ENCODE results near the gene OR6N1. TPM values are rescaled to one million over a fixed set of nuclear protein-coding genes. Genes with fewer than 3 reads are reported as not detected.

Gene OR6N1
- total RNA-seq, 1 experiment from 2014 or later, result not detected

- no TSS peak for BruUV-seq (replicated peaks)
- H3K36me3 ChIP-seq (ENCODE audit: insufficient read depth, low read length, poor library complexity, severe bottlenecking), result no peaks in the 10 kb centered on the region
- H3K9me3 ChIP-seq (ENCODE audit: low read depth, low read length, poor library complexity, severe bottlenecking), result no peaks in the 10 kb centered on the region
- no peak overlapping the region for H3K27ac ChIP-seq (ENCODE audit: low read depth, low read length, poor library complexity, severe bottlenecking)
- TF ChIP-seq CTCF (conservative IDR thresholded peaks at IDR 0.05; ENCODE audit: low read depth, low read length) (no peak), EZH2 (IDR thresholded peaks at IDR 0.05; ENCODE audit: borderline replicate concordance, low read depth, low read length, poor library complexity, severe bottlenecking) (no peak)
- intact Hi-C loops (cut with micrococcal nuclease; ENCODE audit: unreplicated experiment), result no loop called here
- no peak overlapping the region for H3K4me3 ChIP-seq (ENCODE audit: low read depth, low read length, poor library complexity, severe bottlenecking)
- no peaks in the 10 kb centered on the region for H3K4me1 ChIP-seq (ENCODE audit: insufficient read depth, low read length, poor library complexity, severe bottlenecking)
- no peak for DNase-seq (ENCODE audit: low spot score)
- CTCF ChIA-PET, result no interaction called here
- POLR2A ChIA-PET (ENCODE audit: low non-redundant PET), result no interaction called here
- peaks cover 38% of the 10 kb centered on the region for H3K27me3 ChIP-seq (replicated peaks; ENCODE audit: insufficient read depth, low read depth, low read length, poor library complexity)
Observed at GRCh38 chr1:158717344-158717743, 54.7 kb downstream of the OR6N1 start.

GRCh38 chr1:158716335-158716734, 55.7 kb downstream of the OR6N1 start:
- Histone ChIP-seq H3K9me3 (ENCODE audit: low read depth, low read length, poor library complexity, severe bottlenecking) (no peaks in the 10 kb centered on the region), H3K27ac (ENCODE audit: low read depth, low read length, poor library complexity, severe bottlenecking) (no peak overlapping the region), H3K4me1 (ENCODE audit: insufficient read depth, low read length, poor library complexity, severe bottlenecking) (no peaks in the 10 kb centered on the region), H3K36me3 (ENCODE audit: insufficient read depth, low read length, poor library complexity, severe bottlenecking) (no peaks in the 10 kb centered on the region), H3K27me3 (replicated peaks; ENCODE audit: insufficient read depth, low read depth, low read length, poor library complexity) (peaks cover 39% of the 10 kb centered on the region), H3K4me3 (ENCODE audit: low read depth, low read length, poor library complexity, severe bottlenecking) (no peak overlapping the region)
- intact Hi-C loops (cut with micrococcal nuclease; ENCODE audit: unreplicated experiment), result no loop called here
- ChIA-PET CTCF (no interaction called here), POLR2A (ENCODE audit: low non-redundant PET) (no interaction called here)
- no peak for DNase-seq (ENCODE audit: low spot score)
- BruUV-seq (replicated peaks), result no TSS peak
- TF ChIP-seq CTCF (conservative IDR thresholded peaks at IDR 0.05; ENCODE audit: low read depth, low read length), result no peak
- TF ChIP-seq EZH2 (IDR thresholded peaks at IDR 0.05; ENCODE audit: borderline replicate concordance, low read depth, low read length, poor library complexity, severe bottlenecking), result no peak

- no peak overlapping the region for H3K27ac ChIP-seq (ENCODE audit: low read depth, low read length, poor library complexity, severe bottlenecking)
- H3K27me3 ChIP-seq (replicated peaks; ENCODE audit: insufficient read depth, low read depth, low read length, poor library complexity), result peaks cover 41% of the 10 kb centered on the region
- DNase-seq (ENCODE audit: low spot score), result no peak
- BruUV-seq (replicated peaks), result no TSS peak
- intact Hi-C loops (cut with micrococcal nuclease; ENCODE audit: unreplicated experiment), result no loop called here
- no peaks in the 10 kb centered on the region for H3K4me1 ChIP-seq (ENCODE audit: insufficient read depth, low read length, poor library complexity, severe bottlenecking)
- H3K9me3 ChIP-seq (ENCODE audit: low read depth, low read length, poor library complexity, severe bottlenecking), result no peaks in the 10 kb centered on the region
- H3K36me3 ChIP-seq (ENCODE audit: insufficient read depth, low read length, poor library complexity, severe bottlenecking), result no peaks in the 10 kb centered on the region
- ChIA-PET POLR2A (ENCODE audit: low non-redundant PET) (no interaction called here), CTCF (no interaction called here)
- H3K4me3 ChIP-seq (ENCODE audit: low read depth, low read length, poor library complexity, severe bottlenecking), result no peak overlapping the region
- TF ChIP-seq CTCF (conservative IDR thresholded peaks at IDR 0.05; ENCODE audit: low read depth, low read length) (no peak), EZH2 (IDR thresholded peaks at IDR 0.05; ENCODE audit: borderline replicate concordance, low read depth, low read length, poor library complexity, severe bottlenecking) (no peak)
Observed at GRCh38 chr1:158714754-158715153, 57.2 kb downstream of the OR6N1 start.

Other genes starting within 250 kb of the OR6N1 start
- gene OR6Y1, start 217.8 kb downstream of the OR6N1 start, total RNA-seq (2021), result not detected in 2 replicates
- gene OR6P1, start 201.6 kb downstream of the OR6N1 start, total RNA-seq (2021), result not detected in 2 replicates
- not detected in 2 replicates for gene OR10X1, start 192.3 kb downstream of the OR6N1 start, total RNA-seq (2021)
- not detected in 2 replicates for gene OR10Z1, start 166.9 kb downstream of the OR6N1 start, total RNA-seq (2021)
- not detected in 2 replicates for gene SPTA1, start 85.5 kb downstream of the OR6N1 start, total RNA-seq (2021)
- not detected in 2 replicates for gene OR6K2, start 71.5 kb downstream of the OR6N1 start, total RNA-seq (2021)
- not detected in 2 replicates for gene OR6K3, start 51.5 kb downstream of the OR6N1 start, total RNA-seq (2021)
- gene OR6K6, start 17.5 kb downstream of the OR6N1 start, total RNA-seq (2021), result not detected in 2 replicates
- not detected in 2 replicates for gene OR6N2, start 9.0 kb upstream of the OR6N1 start, total RNA-seq (2021)
- gene MNDA, start 59.2 kb upstream of the OR6N1 start, total RNA-seq (2021), result not detected in 2 replicates
- gene PYHIN1, start 159.4 kb upstream of the OR6N1 start, total RNA-seq (2021), result not detected in 2 replicates
- gene IFI16, start 237.7 kb upstream of the OR6N1 start, total RNA-seq (2021), result 68.1 and 87.4 TPM in 2 replicates